Activated CD4-positive, alpha-beta T cell treated with anti-CD3 and anti-CD28 coated beads for 24 hours (primary cell): ENCODE results near the gene TENM4.
"Not testable (repeated sequence)": the region's sequence is repeated elsewhere in the genome, so short reads cannot be mapped to it uniquely, and the experiment has no call there.

ENCODE experiments used
- DNase-seq, 2 donors: peaks; one replicate each; pipeline ENCODE4 v3.0.0-alpha.2; 2020; ENCODE audit warnings: low read depth in 2 of 2

The TENM4 gene

DNA sequence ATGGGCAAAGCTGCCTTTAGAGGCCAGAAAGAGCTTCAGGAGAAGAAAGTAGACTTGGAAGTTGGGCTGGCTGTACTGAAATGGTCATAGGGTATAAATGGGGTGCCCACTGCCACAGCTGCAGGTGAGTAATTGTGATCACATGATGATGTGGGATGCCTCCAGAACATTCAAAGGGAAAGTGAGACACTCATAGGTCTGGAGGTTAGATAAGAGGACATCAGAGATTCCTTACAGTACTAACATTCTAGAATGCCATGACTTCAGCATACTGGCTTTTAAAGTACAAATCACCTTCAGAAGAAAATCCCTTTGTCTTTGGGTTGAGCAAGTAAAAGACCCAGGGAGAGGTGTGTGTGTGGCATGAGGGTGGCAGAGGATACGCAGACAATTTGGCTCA, 419.2 kb downstream of the TENM4 start:
- no peak for DNase-seq

DNA sequence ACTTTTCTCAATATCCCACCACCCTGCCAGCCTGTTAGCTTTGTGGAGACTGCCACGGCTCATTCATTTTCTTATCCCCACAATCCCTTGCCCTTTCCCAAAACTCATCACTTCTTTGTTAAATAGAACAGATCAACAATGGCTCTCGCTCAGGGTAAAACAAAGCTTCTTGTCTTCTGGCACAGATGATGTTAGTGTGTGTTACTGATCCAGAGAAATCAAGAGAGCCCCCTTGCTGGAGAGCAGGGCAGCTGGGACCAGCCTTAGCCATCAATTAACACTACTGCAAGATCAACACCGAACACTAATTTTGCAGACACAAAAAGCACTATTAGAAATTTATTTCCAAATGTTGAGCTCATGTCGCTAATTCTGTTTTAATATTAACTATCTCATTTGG, 420.9 kb downstream of the TENM4 start:
- no peak for DNase-seq

DNA sequence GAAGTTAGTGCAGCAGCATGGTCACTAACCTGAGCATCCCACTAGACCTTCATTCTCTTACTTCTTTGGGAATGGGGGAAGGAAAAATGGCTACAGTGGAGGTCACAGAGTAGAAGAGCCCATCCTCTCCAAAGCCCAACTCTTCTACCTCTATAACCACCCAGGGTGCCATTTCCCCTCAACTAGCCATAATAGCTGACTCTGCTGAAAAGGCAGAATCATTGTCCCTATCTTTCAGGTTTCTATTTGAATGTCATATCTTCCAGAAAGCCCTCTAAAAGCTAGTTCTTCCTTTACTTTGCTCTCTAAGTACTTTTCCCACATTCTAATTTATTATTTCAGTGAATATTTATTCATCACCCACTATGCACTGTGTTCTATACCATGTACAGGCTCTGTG, 421.6 kb downstream of the TENM4 start:
- DNase-seq = no peak

DNA sequence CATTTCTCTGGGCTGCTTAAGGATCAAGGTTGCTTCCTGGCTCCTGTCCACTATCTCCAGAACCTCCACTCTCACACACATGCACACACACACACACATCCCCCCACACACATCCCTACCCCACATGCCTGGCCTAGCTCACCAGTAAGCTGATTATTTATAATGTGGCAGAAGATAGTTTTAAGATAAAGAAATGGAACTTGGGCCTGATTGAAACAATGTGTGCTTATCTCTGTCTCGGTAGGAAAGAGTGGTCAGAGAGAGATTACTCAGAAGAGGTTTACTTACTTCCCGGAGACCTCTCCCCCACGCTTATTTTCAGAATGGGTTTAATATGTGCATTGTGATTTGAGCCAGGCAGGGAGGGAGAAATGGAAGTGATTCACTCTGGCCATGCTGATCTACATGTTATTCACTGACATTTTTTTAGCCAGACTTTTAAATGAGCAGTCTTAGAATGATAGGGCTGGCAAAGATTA, 422.4 kb downstream of the TENM4 start:
- no peak for DNase-seq

DNA sequence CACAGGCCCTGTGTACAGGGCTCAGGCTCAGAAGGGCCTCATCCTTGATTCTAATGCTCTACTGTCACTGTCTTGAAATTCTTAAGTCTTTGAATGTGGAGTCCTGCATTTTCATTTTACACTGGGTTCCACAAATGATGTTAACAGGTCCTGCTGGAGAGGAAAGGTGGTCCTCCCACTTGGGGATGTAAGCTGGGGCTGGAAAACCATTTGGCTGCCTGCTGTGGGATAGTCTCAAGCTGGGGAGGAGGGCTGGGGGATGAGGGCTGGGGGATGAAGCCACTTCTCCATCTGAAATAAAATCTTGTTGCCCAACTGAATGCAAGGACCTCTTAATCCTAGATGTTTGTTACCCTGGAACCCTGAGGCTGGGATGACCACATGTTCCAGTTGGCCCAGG, 423.0 kb downstream of the TENM4 start:
- no peak for DNase-seq

DNA sequence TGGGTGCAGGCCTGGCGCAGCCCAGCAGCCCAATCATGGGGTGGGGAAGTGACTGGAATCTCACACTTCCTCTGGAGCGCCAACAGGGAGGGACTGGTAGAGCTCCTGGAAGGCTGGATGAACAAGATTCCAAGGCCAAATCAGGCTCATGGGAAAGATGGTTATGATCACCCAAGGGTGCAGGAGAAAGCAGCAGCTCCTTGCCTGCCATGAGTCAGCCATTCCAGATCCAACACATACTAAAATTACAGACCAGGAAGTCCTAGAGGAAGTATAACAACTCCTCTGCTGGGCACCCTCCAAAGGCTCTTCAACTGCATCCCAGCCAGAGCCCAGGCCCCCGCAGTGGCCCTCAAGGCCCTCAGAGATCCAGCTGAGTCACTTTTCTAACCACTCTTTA, 427.3 kb downstream of the TENM4 start:
- DNase-seq = no peak

DNA sequence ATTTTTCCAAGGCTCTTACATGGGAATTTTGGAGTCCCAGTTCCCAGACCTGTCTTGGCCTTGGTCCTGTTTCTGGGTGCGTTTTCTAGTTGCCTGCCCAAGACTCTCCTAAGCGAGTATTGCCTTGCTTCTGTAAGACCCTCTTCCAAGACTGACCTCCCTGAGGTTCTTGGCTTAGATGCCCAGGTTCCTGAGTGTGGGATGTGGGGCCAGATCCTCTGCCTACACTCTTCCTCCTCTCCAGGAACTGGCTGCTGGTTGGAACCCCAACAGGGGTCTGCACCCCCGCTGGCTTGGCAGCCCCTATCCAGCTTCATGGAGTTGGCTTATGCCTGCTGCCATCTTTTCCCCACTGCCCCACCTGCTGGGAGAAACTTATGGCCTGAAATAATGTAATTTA, 429.5 kb downstream of the TENM4 start:
- DNase-seq = no peak

DNA sequence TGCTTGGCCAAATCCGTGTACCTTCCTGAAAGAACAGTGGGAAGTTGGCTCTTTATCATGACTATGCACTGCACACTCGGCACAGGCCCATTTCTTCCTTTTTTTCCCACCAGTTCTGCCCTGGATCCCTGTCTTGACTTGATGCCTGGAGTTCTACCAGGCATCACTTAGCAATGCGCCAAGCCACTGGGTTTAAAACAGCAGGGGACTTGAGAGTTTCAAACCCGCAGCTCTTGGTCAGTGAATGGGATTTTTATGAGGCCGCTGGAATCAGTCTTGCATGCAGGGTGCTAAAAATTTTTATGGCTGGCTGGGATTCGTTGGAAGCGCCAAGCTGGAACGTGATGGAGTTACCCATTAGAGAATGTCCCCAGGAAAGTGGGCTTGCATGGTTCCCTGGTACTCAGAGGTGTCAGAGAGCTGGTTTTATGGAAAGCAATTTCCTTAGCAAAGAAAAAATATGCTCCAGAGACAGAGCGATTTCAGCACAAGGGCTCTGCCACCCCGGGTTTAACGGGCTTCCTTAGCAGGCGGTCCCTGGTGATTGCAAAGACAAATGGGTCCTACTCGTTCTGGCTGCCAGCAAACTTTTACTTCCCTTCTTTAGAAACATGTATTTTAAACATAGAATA, 432.9 kb downstream of the TENM4 start:
- DNase-seq = no peak

DNA sequence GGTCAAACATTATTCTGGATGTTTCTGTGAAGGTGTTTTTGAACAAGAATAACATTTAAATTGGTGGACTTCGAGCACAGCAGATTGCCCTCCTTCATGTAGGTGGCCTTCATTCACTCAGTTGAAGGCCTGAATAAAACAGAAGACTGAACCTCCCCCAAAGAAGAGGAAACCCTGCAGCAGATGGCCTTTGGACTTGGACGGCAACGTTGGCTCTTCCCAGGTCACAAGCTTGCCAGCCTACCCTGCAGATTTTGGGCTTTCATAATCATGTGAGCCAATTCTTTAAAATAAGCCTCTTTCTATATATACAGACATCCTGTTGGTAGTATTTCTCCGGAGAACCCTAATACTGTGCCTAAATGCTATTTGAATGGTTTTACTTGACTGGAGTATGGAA, 434.0 kb downstream of the TENM4 start:
- no peak for DNase-seq

DNA sequence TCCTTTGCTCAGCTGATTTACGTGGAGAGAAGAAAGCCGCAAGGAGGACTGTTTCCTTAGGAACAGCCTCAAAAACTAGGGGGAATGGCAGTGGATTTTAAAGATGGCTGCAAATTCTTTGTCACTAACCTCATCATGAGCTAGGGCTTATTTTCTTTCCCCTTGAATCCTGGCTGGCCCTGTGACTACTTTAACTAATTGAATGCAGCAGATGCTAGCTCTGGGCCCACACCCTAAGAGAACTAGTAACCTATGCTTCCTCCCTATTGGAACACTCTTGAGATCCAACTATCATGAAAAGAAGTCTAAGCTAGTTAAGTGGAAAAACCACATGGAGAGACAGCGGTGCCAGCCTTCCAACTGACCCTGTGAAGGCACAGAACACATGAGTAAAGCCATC, 444.8 kb downstream of the TENM4 start:
- DNase-seq = no peak

DNA sequence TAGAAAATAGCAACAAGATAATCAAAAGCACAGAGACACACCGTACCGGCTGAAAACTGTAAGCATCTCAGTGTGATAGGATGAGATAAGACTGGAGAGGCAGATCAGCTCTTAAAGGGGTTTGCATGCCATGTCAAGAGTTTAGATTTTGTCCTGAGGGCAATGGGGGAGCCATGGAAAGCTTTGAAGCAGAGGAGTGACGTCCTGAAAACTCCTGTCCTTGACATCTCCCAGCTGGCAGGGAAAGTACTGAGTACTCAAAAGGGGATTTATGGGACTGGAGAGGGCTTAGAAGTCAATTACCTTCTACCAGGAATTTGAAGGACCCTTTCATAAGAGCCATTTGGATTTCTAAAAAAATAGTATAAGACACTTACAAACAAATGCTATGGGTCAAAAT, 445.7 kb downstream of the TENM4 start:
- DNase-seq = no peak

DNA sequence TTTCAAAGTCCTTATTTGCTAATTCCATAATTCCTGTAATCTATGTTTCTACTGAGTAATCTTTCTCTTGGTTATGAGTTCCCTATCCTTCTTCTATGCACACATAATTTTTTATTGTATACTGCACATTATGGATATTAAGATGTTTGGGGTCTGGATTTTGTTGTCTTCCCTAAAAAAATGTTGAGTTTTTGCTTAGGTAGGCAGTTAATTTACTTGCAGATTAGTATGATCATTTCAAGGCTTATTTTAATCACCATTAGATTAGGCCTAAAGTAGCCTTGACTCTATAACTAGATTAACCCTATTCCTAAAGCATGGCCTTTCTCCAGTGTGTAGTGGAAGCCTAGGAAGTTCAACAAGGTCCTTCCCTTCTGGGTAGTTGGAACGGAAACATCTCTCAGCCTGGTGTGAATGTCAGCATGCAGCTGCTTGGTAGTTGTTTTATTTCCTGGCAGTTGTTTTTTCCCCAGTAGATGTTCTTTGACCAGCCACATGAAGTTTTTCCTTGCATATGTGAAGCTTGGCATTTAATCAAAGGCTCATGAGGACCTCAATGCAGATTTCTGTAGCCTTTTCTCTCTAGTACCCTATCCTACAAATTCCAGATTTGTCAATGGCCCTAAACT, 446.9 kb downstream of the TENM4 start:
- no peak for DNase-seq

DNA sequence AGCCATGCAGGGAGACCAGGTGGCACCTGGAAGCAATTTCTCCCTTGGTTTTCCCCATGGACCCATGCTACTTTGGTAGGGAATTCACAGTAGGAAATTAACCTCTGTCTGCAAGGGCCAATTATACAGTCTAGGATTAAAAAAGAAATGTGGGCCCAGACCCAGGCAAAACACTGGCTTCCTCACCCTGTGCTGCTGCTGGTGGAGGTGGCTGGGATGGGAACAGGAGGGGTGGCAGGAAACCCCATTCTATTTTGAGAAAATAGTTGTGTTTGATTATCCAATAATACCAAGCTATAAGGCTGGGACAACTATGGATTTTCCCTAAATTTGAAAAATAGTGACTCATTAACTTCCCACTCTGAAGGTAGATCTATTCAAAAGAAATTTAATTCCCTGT, 449.1 kb downstream of the TENM4 start:
- DNase-seq = no peak

DNA sequence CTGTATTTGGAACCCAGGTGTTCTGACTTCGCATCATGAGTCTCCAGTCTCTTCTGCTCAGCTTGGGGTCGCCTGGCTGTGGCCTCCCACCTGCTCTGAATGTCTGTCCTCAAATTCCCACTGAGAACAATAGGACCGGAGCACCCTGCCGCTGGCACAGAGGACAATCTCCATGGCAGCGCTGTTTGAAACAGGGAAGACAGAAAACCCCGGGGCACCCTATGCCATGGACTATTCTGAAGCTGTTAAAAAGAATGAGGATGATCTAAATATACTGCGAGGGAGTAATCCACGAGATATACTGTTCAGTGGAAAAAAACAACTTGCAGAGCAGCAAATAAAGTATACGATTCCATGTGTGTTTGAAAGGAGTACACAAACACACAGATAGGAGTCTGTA, 450.6 kb downstream of the TENM4 start:
- DNase-seq = no peak

DNA sequence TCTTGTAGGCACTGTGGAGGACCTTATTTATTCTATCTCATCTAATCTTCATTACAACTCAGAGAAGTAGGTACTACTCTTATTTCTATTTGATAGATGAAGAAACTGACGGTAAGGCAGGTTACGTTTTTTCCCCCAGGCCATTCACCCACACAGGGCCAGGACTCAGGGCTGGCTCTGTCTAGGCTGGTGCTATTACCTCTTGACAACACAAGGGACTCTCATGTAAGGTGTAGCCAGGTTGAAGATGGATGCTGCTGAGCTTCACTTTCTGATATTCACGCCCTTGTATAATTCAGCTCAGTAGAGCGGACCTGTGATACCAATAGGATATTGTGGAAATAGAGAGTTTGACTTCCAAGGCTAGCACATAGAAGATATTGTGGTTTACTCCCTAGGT, 453.1 kb downstream of the TENM4 start:
- no peak for DNase-seq

DNA sequence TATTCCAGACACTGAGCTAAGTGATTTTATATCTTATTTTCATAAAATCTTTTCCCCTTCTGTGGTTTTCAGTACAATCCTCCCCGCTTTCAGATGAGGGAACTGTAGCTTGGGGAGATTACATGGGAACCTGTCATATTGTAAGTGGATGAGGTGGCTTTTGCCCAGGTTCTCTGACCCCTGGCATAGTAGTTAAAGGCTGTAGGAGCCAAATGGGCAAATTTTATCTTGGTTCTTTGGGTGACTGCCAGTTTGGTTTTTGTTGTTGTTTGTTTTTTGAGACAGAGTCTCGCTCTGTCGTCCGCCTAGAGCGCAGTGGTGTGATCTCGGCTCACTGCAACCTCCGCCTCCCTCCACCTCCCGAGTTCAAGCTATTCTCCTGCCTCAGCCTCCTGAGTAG, 454.5 kb downstream of the TENM4 start:
- DNase-seq = no peak

DNA sequence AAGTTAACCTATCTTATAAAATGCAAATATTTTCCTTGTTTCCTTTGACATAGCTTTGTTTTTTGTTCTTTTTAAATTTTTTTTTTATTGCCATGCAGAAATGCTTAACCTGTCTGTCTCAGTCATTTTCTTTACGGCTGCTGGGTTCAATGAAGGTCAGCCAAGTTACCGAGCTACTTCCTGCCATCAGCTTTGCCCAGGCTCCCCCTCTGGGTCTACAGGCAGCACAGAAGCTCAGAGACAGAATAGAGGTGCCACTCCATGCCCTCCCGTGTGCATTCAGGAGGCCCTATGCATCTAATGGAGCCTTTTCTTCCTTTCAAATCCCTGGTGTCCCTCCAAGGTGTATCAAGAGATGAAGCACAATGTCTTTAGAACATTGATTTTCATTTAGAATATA, 455.2 kb downstream of the TENM4 start:
- DNase-seq = no peak

DNA sequence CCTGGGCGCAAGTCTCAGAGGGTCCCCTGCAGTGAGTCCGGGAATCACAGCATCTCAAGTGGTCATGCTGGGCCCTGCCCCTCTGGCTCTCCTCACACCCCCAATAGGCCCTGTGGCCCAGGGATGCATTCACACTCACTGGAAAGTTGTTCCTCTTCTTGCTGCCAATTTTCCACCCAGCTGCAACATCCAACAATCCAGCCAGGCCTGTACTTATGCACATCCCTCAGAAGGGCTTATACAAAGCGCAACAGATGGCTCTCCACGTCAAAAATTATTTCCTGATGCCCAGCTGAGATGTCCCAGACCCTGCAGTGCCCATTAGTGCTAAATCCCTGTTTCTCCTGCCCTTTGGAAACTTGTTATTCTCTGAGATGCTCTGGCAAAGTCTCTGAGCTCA, 458.4 kb downstream of the TENM4 start:
- DNase-seq = no peak

DNA sequence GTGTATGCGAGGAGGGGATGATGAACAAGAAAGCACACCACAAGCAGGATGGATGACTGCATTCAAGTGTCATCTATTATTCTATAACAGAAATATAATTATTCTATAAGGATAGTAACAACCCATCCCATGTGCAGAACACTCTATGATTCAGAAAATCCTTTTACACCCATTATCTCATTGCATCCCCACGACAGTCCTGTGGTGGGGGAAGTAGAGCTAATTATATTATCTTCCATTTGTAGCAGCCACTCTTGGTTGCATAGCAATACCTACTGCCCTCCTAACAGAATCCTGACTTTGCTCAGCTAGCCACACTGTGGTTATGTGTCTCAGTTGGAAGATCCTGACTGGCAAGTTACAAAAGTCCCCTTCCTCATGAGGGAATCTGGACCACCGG, 459.7 kb downstream of the TENM4 start:
- DNase-seq = no peak

DNA sequence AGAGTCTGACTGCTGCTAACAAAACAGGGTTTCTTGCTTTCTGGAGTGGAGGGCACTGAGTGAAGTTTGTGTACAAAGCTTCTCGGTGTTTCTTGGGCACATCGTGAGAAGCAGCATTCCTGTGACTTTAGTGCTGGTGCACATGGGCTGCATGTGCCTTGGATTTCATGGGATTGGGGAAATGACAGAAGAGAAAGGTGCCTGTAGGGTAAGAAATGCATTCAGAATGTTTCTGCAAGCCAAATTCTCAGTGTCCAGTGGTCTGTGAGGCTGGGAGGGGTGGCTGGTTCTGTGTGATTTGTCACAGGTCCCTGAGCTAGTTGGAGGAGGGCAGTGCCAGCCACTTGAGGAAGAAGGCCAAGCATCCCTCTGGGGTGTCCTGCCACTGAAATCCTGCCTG, 462.0 kb downstream of the TENM4 start:
- DNase-seq = no peak

DNA sequence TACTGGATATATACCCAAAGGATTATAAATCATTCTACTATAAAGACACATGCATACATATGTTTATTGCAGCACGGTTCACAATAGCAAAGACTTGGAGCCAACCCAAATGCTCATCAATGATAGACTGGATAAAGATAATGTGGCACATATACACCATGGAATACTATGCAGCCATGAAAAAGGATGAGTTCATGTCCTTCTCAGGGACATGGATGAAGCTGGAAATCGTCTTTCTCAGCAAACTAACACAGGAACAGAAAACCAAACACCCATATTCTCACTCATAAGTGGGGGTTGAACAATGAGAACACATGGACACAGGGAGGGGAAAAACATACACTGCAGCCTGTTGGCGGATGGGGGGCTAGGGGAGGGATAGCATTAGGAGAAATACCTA, 463.0 kb downstream of the TENM4 start:
- not testable (repeated sequence) for DNase-seq

DNA sequence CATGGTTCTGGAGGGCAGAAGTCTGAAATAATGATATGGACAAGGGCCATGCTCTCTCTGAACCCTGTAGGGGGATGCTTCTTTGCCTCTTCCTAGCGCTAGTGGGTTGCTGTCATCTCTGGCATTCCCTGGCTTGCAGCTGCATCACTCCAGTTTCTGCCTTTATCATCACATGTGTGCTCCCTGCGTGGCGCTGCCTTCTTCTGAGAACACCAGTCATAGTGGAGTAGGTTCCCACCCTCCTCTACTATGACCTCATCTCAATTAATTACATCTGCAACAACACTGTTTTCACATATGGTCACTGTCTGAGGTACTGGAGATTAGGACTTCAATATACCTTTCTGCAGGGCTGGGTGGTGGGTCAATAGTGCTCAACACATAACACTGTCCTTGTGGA, 463.8 kb downstream of the TENM4 start:
- DNase-seq = no peak

DNA sequence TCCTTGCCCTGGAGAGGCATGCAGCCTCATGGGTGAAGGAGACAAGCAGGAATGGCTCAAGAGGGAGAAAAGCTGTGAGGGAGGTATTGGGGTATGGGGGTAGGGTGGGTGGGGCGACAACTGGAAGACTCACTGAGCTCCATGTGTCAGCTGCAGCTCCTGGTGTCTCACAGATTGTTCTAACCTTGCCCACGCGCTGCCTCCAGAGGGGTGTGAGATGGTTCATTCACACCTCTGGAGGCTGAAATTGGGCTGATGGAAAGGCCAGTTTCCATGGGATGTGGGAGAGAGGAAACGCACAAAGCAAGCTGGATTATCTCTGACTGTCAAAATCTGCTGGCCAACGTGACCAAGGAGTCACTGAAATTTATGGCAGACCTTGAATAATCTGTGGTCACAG, 465.7 kb downstream of the TENM4 start:
- no peak for DNase-seq

DNA sequence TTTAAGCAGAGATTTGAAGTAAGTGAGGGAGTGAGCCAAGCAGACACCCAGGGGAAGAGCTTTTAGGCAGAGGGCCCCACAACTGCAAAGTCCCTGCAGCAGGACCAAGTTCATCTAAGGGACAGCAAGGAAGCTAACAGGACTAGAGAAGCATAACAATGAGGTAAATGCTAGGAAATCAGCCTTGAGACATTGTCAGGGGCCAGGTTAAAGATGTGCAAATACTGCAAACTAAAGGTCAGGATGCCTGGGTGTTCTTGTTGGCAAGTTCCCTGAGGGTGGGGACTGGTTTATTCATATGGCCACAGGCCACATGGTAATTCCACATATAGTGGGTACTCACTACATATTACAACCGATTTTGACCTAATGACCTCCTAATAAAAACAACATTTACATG, 467.0 kb downstream of the TENM4 start:
- DNase-seq = no peak
